SK-N-SH treated with all-trans-retinoic acid at 6 μM for 48 hours (cell line): Measurements from ENCODE around the gene CTBP1.

Source experiments
- ATAC-seq: fragments of 200-7000 bp; cut with Tn5 transposase; 3 replicates; pipeline ENCODE4 v1.9.1; 2020; ENCODE audit warnings: mild to moderate bottlenecking, moderate library complexity
- ARNTL ChIP-seq: fragments of 450-650 bp; formaldehyde crosslinking; IDR thresholded peaks from 2 replicates; pipeline ENCODE4 v1.5.0; 2020; ENCODE audit warnings: low read depth, mild to moderate bottlenecking, moderate library complexity, borderline replicate concordance
- BACH2 ChIP-seq: fragments of 250-450 bp; sonication (Bioruptor Pico); IDR thresholded peaks from 2 replicates; pipeline ENCODE4 v1.9.0; 2021; ENCODE audit warnings: mild to moderate bottlenecking, borderline replicate concordance
- CSDC2 ChIP-seq: fragments of 250-450 bp; sonication (Bioruptor Pico); IDR thresholded peaks from 2 replicates; pipeline ENCODE4 v1.5.0; 2020; ENCODE audit warnings: mild to moderate bottlenecking, moderate library complexity
- ESRRG ChIP-seq: fragments of 250-450 bp; sonication (Bioruptor Pico); IDR thresholded peaks from 2 replicates; pipeline ENCODE4 v1.6.1; 2021; ENCODE audit warnings: mild to moderate bottlenecking
- GLIS3 ChIP-seq: fragments of 250-450 bp; sonication (Bioruptor Pico); IDR thresholded peaks from 2 replicates; pipeline ENCODE4 v1.5.0; 2020; ENCODE audit warnings: mild to moderate bottlenecking, moderate library complexity
- OSR1 ChIP-seq: fragments of 250-450 bp; sonication (Bioruptor Pico); IDR thresholded peaks from 2 replicates; pipeline ENCODE4 v1.8.0; 2022; ENCODE audit warnings: moderate library complexity, mild to moderate bottlenecking, inconsistent platforms
- PPARA ChIP-seq: fragments of 250-450 bp; sonication (Bioruptor Pico); IDR thresholded peaks from 2 replicates; pipeline ENCODE4 v1.5.0; 2020; ENCODE audit warnings: mild to moderate bottlenecking, borderline replicate concordance
- SNAI2 ChIP-seq: fragments of 250-450 bp; sonication (Bioruptor Pico); IDR thresholded peaks from 2 replicates; pipeline ENCODE4 v1.5.0; 2020; ENCODE audit warnings: mild to moderate bottlenecking, moderate library complexity
- TCF4 ChIP-seq: fragments of 250-450 bp; sonication (Bioruptor Pico); IDR thresholded peaks from 2 replicates; pipeline ENCODE4 v1.8.0; 2021; ENCODE audit warnings: mild to moderate bottlenecking, moderate library complexity, borderline replicate concordance
- TOX ChIP-seq: fragments of 250-450 bp; sonication (Bioruptor Pico); IDR thresholded peaks from 2 replicates; pipeline ENCODE4 v1.8.0; 2021; ENCODE audit warnings: mild to moderate bottlenecking, moderate library complexity, borderline replicate concordance
- ZFP3 ChIP-seq: fragments of 250-450 bp; sonication (Bioruptor Pico); IDR thresholded peaks from 2 replicates; pipeline ENCODE4 v1.5.0; 2020; ENCODE audit warnings: mild to moderate bottlenecking, moderate library complexity
- ZFP30 ChIP-seq: fragments of 450-650 bp; formaldehyde crosslinking; IDR thresholded peaks from 2 replicates; pipeline ENCODE4 v1.5.0; 2022; ENCODE audit warnings: mild to moderate bottlenecking, moderate library complexity
- ZNF565 ChIP-seq: fragments of 450-650 bp; formaldehyde crosslinking; conservative IDR thresholded peaks from 2 replicates; pipeline ENCODE4 v1.5.0; 2020; ENCODE audit warnings: low read depth, mild to moderate bottlenecking, moderate library complexity
- ZNF70 ChIP-seq: fragments of 450-650 bp; formaldehyde crosslinking; IDR thresholded peaks from 2 replicates; pipeline ENCODE4 v1.5.0; 2020; ENCODE audit warnings: mild to moderate bottlenecking, moderate library complexity
- ZNF8 ChIP-seq: fragments of 450-650 bp; formaldehyde crosslinking; IDR thresholded peaks from 2 replicates; pipeline ENCODE4 v1.5.0; 2020; ENCODE audit warnings: mild to moderate bottlenecking, moderate library complexity
- TF ChIP-seq, protein P1 (sequence below): fragments of 250-450 bp; sonication (Bioruptor Pico); IDR thresholded peaks from 2 replicates; pipeline ENCODE4 v1.8.0; 2020; ENCODE audit warnings: mild to moderate bottlenecking, moderate library complexity, borderline replicate concordance
- TF ChIP-seq, protein P2 (sequence below): fragments of 250-450 bp; sonication (Bioruptor Pico); IDR thresholded peaks from 2 replicates; pipeline ENCODE4 v1.5.1; 2021; ENCODE audit warnings: mild to moderate bottlenecking, moderate library complexity
- TF ChIP-seq, protein P3 (sequence below): fragments of 250-450 bp; sonication (Bioruptor Pico); IDR thresholded peaks from 2 replicates; pipeline ENCODE4 v1.8.0; 2021; ENCODE audit warnings: low read depth, mild to moderate bottlenecking, moderate library complexity, borderline replicate concordance
- TF ChIP-seq, protein P4 (sequence below): fragments of 250-450 bp; sonication (Bioruptor Pico); IDR thresholded peaks from 2 replicates; pipeline ENCODE4 v1.5.0; 2020; ENCODE audit warnings: mild to moderate bottlenecking, moderate library complexity
- TF ChIP-seq, protein P5 (sequence below): fragments of 250-450 bp; sonication (Bioruptor Pico); IDR thresholded peaks from 2 replicates; pipeline ENCODE4 v1.5.1; 2020; ENCODE audit warnings: low read depth, mild to moderate bottlenecking, moderate library complexity

CTBP1 gene

DNA sequence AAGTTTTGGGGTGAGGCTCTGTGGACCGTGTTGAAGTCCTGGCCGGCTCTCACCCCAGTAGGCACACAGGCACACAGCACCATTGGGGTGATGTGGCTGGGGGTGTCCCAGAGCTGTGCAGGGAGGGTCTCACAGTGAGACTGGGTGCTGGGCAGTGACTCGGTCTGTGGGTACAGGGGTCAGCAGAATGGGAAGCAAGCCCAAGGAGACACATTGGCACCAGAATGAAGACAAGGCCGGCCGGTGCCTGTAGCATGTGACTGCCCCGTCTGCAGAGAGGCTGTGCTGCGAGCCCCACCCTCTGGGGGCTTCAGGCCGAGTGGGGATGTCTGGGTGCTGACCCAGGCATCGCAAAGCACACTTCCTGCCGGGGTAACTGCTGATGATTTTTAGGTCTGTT is 46.0 kb upstream of the CTBP1 start:
- ATAC-seq: no peak

DNA sequence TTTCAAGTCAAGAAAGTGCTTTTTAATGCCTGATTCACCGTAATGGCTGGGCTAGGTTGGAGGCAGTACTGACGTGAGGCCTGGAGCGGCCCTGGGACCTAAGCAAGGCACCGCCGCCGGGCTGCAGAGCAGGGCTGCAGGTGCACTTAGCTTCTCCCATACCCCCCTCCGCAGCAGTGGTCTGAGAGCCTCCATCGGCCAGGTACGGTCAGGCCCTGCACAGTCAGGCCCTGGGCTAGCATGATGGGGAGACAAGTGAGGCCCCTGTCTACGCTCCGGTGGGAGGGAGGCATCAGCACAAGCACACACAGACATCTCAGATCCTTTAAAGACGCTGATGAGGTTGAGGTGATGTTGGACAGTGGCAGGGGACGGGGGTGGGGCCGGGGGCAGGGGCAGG is 45.5 kb upstream of the CTBP1 start:
- ATAC-seq: no peak
- TF ChIP-seq GLIS3 (CRISPR knock-in tag) (no peak), ZNF8 (no peak), ZNF565 (no peak), TCF4 (CRISPR knock-in tag) (no peak), ZFP30 (CRISPR knock-in tag) (no peak), CSDC2 (no peak), ARNTL (CRISPR knock-in tag) (no peak), ZFP3 (CRISPR knock-in tag) (no peak), TOX (CRISPR knock-in tag) (no peak), BACH2 (CRISPR knock-in tag) (no peak), ZNF70 (CRISPR knock-in tag) (no peak)
- TF ChIP-seq, protein P1, sequence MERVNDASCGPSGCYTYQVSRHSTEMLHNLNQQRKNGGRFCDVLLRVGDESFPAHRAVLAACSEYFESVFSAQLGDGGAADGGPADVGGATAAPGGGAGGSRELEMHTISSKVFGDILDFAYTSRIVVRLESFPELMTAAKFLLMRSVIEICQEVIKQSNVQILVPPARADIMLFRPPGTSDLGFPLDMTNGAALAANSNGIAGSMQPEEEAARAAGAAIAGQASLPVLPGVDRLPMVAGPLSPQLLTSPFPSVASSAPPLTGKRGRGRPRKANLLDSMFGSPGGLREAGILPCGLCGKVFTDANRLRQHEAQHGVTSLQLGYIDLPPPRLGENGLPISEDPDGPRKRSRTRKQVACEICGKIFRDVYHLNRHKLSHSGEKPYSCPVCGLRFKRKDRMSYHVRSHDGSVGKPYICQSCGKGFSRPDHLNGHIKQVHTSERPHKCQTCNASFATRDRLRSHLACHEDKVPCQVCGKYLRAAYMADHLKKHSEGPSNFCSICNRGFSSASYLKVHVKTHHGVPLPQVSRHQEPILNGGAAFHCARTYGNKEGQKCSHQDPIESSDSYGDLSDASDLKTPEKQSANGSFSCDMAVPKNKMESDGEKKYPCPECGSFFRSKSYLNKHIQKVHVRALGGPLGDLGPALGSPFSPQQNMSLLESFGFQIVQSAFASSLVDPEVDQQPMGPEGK: no peak
- TF ChIP-seq, protein P2, sequence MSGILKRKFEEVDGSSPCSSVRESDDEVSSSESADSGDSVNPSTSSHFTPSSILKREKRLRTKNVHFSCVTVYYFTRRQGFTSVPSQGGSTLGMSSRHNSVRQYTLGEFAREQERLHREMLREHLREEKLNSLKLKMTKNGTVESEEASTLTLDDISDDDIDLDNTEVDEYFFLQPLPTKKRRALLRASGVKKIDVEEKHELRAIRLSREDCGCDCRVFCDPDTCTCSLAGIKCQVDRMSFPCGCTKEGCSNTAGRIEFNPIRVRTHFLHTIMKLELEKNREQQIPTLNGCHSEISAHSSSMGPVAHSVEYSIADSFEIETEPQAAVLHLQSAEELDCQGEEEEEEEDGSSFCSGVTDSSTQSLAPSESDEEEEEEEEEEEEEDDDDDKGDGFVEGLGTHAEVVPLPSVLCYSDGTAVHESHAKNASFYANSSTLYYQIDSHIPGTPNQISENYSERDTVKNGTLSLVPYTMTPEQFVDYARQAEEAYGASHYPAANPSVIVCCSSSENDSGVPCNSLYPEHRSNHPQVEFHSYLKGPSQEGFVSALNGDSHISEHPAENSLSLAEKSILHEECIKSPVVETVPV (CRISPR knock-in tag): no peak
- TF ChIP-seq, protein P3, sequence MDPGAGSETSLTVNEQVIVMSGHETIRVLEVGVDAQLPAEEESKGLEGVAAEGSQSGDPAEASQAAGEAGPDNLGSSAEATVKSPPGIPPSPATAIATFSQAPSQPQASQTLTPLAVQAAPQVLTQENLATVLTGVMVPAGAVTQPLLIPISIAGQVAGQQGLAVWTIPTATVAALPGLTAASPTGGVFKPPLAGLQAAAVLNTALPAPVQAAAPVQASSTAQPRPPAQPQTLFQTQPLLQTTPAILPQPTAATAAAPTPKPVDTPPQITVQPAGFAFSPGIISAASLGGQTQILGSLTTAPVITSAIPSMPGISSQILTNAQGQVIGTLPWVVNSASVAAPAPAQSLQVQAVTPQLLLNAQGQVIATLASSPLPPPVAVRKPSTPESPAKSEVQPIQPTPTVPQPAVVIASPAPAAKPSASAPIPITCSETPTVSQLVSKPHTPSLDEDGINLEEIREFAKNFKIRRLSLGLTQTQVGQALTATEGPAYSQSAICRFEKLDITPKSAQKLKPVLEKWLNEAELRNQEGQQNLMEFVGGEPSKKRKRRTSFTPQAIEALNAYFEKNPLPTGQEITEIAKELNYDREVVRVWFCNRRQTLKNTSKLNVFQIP (CRISPR knock-in tag): no peak
- TF ChIP-seq, protein P4, sequence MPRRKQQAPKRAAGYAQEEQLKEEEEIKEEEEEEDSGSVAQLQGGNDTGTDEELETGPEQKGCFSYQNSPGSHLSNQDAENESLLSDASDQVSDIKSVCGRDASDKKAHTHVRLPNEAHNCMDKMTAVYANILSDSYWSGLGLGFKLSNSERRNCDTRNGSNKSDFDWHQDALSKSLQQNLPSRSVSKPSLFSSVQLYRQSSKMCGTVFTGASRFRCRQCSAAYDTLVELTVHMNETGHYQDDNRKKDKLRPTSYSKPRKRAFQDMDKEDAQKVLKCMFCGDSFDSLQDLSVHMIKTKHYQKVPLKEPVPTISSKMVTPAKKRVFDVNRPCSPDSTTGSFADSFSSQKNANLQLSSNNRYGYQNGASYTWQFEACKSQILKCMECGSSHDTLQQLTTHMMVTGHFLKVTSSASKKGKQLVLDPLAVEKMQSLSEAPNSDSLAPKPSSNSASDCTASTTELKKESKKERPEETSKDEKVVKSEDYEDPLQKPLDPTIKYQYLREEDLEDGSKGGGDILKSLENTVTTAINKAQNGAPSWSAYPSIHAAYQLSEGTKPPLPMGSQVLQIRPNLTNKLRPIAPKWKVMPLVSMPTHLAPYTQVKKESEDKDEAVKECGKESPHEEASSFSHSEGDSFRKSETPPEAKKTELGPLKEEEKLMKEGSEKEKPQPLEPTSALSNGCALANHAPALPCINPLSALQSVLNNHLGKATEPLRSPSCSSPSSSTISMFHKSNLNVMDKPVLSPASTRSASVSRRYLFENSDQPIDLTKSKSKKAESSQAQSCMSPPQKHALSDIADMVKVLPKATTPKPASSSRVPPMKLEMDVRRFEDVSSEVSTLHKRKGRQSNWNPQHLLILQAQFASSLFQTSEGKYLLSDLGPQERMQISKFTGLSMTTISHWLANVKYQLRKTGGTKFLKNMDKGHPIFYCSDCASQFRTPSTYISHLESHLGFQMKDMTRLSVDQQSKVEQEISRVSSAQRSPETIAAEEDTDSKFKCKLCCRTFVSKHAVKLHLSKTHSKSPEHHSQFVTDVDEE (CRISPR knock-in tag): no peak

More for the DNA sequence above, 46.0 kb upstream of the CTBP1 start:
- TF ChIP-seq OSR1 (CRISPR knock-in tag) (no peak), SNAI2 (CRISPR knock-in tag) (no peak), BACH2 (CRISPR knock-in tag) (no peak), ZFP30 (CRISPR knock-in tag) (no peak), ESRRG (CRISPR knock-in tag) (no peak), PPARA (no peak), CSDC2 (no peak), ZNF70 (CRISPR knock-in tag) (no peak), ZFP3 (CRISPR knock-in tag) (no peak), ZNF8 (no peak)
- TF ChIP-seq, protein P4 (CRISPR knock-in tag): no peak
- TF ChIP-seq, protein P1: no peak
- TF ChIP-seq, protein P2 (CRISPR knock-in tag): no peak
- TF ChIP-seq, protein P5, sequence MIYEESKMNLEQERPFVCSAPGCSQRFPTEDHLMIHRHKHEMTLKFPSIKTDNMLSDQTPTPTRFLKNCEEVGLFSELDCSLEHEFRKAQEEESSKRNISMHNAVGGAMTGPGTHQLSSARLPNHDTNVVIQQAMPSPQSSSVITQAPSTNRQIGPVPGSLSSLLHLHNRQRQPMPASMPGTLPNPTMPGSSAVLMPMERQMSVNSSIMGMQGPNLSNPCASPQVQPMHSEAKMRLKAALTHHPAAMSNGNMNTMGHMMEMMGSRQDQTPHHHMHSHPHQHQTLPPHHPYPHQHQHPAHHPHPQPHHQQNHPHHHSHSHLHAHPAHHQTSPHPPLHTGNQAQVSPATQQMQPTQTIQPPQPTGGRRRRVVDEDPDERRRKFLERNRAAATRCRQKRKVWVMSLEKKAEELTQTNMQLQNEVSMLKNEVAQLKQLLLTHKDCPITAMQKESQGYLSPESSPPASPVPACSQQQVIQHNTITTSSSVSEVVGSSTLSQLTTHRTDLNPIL (CRISPR knock-in tag): no peak
- TF ChIP-seq, all 23 proteins: peak for 0
